ENCODE data around the gene PCDHA7.
"Not testable (repeated sequence)": the region's sequence is repeated elsewhere in the genome, so short reads cannot be mapped to it uniquely, and the experiment has no call there.

PCDHA7 gene

DNA sequence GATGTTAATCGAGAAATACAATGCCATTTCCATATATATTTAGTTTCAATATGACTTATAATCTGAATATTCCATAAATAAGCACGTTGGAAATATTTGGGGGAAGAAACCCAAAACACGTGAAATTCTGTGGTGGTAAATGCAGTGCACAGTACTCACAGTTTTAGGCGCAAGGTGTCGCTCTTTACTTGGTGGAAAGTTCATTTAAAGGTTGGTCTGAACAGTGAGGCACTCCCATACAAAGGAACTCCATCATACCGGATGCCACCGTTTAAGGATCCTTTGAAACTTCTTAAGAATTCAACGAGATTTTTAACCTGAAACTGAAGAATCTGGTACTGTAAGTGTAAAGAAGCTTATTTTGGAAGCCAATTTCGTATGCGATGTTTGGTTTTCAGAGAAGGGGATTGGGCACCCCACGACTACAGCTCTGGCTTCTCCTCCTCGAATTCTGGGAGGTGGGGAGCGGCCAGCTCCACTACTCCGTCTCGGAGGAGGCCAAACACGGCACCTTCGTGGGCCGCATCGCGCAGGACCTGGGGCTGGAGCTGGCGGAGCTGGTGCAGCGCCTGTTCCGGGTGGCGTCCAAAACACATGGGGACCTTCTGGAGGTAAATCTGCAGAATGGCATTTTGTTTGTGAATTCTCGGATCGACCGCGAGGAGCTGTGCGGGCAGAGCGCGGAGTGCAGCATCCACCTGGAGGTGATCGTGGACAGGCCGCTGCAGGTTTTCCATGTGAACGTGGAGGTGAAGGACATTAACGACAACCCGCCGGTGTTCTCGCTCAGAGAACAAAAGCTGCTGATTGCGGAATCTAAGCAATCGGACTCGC is 34.9 kb downstream of the PCDHA7 start, which contains the start of gene PCDHA11:
TSS of gene PCDHA11 (plus strand) at position 237 of the 834 bp plus-strand sequence. CDS start at position 384, 147 bp downstream.
- no peak for DNase-seq (ENCODE audit: low read depth)

DNA sequence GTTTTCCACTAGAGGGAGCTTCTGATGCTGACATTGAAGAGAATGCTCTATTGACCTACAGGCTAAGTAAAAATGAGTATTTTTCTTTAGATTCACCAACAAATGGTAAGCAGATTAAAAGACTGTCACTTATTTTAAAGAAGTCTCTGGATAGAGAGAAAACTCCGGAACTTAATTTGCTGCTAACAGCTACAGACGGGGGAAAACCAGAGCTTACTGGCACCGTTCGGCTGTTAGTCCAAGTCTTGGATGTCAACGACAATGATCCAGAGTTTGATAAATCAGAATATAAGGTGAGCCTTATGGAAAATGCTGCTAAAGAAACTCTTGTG is 35.5 kb downstream of the PCDHA7 start:
- no peak for DNase-seq (ENCODE audit: low read depth)

DNA sequence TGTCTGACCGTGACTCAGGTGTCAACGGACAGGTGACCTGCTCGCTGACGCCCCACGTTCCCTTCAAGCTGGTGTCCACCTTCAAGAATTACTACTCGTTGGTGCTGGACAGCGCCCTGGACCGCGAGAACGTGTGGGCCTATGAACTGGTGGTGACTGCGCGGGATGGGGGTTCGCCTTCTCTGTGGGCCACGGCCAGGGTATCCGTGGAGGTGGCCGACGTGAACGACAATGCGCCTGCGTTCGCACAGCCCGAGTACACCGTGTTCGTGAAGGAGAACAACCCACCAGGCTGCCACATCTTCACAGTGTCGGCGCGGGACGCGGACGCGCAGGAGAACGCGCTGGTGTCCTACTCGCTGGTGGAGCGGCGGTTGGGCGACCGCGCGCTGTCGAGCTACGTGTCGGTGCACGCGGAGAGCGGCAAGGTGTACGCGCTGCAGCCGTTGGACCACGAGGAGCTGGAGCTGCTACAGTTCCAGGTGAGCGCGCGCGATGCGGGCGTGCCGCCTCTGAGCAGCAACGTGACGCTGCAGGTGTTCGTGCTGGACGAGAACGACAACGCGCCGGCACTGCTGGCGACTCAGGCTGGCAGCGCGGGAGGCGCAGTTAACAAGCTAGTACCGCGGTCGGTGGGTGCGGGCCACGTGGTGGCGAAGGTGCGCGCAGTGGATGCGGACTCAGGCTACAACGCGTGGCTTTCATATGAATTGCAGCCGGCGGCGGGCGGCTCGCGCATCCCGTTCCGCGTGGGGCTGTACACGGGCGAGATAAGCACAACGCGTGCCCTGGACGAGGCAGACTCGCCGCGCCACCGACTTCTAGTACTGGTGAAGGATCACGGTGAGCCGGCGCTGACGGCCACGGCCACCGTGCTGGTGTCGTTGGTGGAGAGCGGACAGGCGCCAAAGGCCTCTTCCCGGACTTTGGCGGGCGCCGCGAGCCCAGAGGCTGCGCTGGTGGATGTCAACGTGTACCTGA is 36.4 kb downstream of the PCDHA7 start:
- no peak for DNase-seq (ENCODE audit: low read depth)

DNA sequence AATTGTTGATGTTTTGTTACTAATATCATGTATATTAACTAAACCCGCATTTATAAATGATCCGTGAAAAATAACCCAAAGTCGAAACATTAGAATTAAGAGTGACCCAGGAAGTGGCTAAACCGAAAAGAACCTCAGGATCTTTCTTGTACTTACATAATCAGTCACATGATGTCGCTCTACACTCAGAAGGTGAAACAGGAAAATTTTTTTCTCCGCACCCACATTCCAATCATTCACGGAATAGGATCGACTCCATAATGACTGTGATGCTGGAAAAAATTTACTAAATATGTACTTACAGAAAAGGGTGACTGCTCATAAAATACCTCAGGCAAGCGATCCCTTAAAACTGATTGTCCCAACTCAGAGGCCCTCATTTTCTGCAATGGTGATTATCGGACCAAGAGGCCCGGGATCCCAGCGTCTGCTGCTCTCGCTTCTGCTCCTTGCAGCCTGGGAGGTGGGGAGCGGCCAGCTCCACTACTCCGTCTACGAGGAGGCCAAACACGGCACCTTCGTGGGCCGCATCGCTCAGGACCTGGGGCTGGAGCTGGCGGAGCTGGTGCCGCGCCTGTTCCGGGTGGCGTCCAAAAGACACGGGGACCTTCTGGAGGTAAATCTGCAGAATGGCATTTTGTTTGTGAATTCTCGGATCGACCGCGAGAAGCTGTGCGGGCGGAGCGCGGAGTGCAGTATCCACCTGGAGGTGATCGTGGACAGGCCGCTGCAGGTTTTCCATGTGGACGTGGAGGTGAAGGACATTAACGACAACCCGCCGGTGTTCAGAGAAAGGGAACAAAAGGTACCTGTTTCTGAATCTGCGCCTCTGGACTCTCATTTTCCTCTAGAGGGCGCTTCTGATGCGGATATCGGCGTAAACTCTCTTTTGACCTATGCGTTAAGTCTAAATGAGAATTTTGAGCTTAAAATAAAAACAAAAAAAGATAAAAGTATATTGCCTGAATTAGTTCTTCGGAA is 41.3 kb downstream of the PCDHA7 start, which contains the start of gene PCDHA12:
TSS of gene PCDHA12 (plus strand) at position 224 of the 981 bp plus-strand sequence. CDS start at position 389, 165 bp downstream.
- no peak for DNase-seq (ENCODE audit: low read depth)

DNA sequence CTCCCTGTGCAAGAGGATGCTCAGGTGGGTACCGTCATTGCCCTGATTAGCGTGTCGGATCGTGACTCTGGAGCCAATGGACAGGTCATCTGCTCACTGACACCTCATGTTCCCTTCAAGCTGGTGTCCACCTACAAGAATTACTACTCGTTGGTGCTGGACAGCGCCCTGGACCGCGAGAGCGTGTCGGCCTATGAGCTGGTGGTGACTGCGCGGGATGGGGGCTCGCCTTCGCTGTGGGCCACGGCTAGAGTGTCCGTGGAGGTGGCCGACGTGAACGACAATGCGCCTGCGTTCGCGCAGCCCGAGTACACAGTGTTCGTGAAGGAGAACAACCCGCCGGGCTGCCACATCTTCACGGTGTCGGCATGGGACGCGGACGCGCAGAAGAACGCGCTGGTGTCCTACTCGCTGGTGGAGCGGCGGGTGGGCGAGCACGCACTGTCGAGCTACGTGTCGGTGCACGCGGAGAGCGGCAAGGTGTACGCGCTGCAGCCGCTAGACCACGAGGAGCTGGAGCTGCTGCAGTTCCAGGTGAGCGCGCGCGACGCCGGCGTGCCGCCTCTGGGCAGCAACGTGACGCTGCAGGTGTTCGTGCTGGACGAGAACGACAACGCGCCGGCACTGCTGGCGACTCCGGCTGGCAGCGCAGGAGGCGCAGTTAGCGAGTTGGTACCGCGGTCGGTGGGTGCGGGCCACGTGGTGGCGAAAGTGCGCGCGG is 42.6 kb downstream of the PCDHA7 start:
- not testable (repeated sequence) for DNase-seq (ENCODE audit: low read depth)

DNA sequence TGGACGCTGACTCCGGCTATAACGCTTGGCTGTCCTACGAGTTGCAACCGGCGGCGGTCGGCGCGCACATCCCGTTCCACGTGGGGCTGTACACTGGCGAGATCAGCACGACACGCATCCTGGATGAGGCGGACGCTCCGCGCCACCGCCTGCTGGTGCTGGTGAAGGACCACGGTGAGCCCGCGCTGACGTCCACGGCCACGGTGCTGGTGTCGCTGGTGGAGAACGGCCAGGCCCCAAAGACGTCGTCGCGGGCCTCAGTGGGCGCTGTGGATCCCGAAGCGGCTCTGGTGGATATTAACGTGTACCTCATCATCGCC is 43.2 kb downstream of the PCDHA7 start:
- DNase-seq (ENCODE audit: low read depth), result no peak

DNA sequence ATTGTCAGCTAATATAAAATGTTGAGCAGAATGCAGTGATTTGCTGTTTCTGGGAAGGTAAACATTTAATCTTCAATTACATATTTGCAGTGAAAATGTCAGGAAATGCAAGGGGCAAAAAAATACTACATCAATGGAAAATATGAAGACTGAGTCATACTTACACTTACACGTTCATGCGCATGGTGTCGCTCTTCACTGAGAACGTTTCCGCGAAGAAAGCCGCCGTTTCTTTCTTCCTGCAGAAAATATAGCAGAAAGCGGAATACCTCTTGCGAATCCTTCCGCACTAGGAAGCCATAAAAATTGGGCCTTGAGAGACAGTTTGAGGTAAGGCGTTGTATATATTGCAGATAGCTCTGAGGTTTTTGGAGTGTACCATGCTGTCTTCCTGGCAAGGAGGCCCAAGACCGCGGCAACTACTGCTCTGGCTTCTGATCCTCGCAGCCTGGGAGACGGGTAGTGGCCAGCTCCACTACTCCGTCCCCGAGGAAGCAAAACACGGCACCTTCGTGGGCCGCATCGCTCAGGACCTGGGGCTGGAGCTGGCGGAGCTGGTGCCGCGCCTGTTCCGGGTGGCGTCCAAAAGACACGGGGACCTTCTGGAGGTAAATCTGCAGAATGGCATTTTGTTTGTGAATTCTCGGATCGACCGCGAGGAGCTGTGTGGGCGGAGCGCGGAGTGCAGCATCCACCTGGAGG is 48.0 kb downstream of the PCDHA7 start, which contains the start of gene PCDHA13:
TSS of gene PCDHA13 (plus strand) at position 236 of the 702 bp plus-strand sequence. CDS start at position 381, 145 bp downstream.
- DNase-seq (ENCODE audit: low read depth), result no peak

DNA sequence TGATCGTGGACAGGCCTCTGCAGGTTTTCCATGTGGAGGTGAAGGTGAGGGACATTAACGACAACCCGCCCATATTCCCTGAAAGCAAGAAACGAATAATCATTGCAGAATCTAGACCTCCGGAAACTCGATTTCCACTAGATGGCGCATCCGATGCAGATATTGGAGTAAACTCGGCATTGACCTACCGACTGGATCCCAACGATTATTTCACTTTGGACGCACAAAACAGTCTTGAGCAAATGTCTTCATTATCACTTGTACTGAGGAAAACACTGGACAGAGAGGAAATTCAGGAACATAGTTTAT is 48.5 kb downstream of the PCDHA7 start:
- no peak for DNase-seq (ENCODE audit: low read depth)

DNA sequence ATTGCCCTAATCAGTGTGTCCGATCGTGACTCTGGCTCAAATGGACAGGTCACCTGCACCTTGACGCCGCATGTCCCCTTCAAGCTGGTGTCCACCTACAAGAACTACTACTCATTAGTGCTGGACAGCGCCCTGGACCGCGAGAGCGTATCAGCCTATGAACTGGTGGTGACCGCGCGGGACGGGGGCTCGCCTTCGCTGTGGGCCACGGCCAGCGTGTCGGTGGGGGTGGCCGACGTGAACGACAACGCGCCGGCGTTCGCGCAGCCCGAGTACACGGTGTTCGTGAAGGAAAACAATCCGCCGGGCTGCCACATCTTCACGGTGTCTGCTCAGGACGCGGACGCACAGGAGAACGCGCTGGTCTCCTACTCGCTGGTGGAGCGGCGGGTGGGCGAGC is 49.3 kb downstream of the PCDHA7 start:
- no peak for DNase-seq (ENCODE audit: low read depth)

DNA sequence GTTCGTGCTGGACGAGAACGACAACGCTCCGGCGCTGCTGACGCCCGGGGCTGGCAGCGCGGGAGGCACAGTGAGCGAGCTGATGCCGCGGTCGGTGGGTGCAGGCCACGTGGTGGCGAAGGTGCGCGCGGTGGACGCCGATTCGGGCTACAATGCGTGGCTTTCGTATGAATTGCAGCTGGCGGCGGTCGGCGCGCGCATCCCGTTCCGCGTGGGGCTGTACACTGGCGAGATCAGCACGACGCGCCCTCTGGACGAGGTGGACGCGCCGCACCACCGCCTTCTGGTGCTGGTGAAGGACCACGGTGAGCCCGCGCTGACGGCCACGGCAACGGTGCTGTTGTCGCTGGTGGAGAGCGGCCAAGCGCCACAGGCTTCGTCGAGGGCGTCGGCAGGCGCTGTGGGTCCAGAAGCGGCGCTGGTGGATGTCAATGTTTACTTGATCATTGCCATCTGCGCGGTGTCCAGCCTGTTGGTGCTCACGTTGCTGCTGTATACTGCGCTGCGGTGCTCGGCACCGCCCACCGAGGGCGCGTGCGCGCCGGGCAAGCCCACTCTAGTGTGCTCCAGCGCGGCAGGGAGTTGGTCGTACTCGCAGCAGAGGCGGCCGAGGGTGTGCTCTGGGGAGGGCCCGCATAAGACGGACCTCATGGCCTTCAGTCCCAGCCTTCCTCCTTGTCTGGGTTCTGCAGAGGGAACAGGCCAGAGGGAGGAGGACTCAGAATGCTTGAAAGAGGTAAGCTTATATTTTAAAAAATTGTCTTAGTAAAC is 50.0 kb downstream of the PCDHA7 start:
- no peak for DNase-seq (ENCODE audit: low read depth)
